NCI-H2196 (cell line): ENCODE measurements around the gene SEMA3F.

Source experiments
- DNase-seq: peaks from one replicate; lab custom pipeline; 2025; ENCODE audit not compliant: unreplicated experiment; lab: John Stamatoyannopoulos, UW

SEMA3F gene

GRCh38 chr3:50155491-50155878, 361 bp downstream of the SEMA3F start:
- DNase-seq: no peak

DNA sequence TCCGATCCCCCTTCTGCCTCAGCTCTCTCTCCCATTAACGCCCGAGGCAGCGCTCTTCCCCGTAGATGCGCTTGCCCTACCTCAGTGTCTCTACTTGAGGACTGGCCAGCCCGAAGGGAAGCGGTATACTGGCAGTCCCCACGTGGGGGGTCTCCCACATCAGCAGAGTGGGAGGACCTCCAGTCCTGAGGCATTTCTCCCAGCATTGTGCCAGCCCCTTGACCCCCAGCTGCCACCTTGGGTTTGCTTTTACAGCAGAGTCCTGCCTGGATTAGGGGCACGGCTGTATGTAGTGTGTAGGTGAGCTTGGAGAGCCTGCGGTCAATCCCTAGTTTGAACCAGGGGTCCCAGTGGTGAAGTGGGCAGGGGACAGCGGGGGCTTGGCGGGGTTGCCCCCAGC, 767 bp downstream of the SEMA3F start:
- DNase-seq: no peak

DNA sequence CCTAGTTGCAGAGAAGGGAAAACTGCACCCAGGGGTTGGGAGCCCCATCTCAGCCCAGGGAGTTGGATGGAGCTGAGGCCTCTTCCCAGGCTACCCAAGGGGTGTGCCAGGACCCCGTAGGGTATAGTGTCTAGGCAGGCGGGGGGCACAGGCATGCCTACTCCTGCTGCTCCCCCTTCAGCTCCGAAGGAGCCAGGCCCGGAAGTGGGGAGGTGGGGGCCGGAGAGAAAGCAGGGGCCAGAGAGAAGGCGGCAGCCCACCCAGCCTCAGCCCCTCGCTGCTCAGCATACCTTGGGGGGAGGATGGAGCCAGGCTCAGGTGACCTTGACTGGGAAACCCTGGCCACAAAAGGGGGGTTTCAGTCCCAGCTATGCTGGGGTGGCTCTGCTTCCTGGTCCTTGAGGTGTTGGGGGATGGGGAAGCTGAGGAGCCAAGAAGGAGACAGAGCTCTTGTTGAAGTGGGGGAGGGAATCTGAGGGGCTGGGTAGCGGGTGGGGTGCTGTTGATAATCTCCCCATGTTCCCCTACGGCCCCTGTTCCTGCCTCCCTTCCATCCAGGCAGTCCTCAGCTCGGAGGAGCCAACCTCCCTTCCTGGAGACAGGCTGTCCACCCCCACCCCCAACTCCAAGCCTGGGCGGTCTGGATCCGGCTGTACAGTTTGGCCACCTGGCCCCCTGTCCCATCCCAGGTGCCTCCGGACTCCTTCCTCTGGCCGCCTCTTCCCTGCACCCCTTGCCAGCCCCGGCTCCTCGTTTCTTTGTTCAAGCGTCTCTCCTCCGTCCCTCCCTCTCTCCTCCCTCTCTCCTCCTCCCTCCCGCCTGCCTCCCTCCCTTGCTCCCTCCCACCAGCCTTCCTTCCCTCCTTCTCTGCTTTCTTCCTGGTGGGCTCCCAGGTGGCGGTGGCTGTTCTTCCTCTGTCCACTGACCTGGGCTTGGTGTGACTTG, 1.7 kb downstream of the SEMA3F start:
- no peak for DNase-seq

DNA sequence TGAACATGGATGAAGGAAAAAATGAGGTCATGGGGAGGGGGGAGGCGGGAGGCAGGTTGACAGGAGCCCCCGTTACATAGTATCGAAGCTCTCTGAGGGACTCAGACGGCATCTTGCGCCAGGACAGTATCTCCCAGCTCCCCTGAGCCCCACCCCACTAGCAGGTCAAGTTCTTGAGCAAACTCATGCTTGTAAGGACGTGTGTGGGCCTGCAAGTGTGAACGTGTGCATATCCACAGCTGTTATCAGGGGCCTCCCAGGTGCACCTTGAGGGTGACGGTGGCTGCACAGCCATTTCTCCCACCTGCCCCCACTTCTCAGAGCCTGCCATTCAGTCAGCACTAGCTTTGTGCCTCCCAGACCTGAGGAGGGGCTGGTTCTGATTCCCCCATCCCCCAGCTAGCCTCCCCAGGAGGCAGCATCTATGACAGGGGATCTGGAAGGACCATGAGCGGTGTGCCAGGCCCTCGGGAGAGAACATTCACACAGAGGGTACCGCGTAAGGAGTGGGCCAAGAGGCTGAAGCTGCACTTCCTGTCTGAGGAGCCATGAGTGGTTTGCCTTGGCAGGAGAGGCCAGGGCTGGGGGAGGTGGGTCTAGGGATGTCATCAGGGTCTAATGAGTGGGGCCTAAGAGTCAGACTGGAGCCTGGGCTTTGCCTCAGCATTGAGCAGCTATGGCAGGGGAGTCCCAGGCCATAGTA, 2.9 kb downstream of the SEMA3F start:
- DNase-seq: no peak

DNA sequence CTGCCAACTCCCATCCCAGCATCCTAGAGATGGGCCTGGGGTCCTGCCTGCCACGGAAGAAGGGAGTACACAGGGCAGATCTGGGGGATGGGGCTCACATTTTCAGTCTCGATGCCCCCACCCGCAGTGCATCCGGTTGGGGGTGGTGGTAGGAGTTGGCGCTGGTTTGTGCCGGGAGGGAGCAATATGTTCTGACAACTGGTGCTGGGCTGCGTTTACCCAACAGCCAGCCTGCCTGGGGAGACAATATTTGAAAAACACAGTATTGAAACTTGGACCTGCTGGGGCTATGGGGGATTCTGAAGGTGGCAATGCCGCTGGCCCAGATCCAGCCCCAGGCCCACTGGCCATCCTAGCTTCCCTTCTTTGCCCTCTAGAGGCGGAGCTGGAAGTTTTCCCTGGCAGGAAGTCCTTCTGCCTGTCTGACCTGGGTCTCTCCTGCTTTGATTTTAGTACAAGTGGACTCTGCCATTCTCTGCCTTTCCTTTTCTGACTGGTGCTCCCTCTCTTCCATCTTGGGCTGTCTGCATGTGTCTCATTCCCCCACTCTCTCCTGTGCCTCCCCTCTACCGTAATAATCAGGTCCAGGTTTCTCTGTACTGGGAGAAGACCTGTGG, 3.5 kb downstream of the SEMA3F start:
- no peak for DNase-seq

- no peak for DNase-seq
These were observed 5.4 kb downstream of the SEMA3F start for GRCh38 chr3:50160561-50160983.

DNA sequence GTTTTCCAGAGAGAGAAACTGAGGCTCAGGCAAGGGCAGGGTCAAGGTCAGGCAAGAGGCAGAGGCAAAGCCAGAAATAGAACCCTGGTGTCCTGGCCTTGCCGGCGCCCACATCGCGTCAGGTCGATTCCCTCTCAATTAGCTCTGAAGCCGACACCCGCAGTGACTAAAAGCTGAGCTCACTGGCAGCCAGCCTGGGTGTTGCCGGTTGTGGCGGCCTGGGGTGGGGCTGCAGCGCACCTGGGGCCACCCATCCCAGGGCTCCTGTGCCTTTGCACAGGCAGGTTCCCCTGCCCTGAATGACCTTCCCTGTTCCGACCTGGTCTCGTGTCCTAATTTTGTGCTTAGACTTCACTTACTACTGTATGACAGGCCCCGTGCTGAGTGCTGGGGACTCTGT, 6.2 kb downstream of the SEMA3F start:
- no peak for DNase-seq

GRCh38 chr3:50162034-50162883, 7.1 kb downstream of the SEMA3F start:
- no peak for DNase-seq

- DNase-seq: peak; percentile 6
These were observed 8.7 kb downstream of the SEMA3F start for GRCh38 chr3:50163572-50164455.

DNA sequence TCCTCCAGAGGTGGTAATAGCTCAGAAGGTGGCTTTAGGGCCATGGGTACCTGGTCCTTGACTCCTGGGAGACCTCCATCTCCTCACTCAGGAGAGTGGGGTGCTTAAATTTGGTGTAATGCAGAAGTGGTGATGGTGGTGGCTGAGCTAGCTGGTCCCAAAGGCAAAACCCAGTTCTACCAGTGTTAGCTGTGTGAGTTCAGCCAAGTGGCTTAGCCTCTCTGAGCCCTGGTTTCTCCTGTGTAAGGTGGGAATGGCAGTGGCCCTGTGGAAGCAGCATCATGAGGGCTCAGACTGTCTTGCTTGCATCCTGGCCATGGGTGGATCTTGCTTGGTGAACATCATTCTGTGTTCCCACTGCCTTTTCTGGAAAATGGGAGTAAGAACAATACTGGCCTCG, 9.4 kb downstream of the SEMA3F start:
- no peak for DNase-seq

DNA sequence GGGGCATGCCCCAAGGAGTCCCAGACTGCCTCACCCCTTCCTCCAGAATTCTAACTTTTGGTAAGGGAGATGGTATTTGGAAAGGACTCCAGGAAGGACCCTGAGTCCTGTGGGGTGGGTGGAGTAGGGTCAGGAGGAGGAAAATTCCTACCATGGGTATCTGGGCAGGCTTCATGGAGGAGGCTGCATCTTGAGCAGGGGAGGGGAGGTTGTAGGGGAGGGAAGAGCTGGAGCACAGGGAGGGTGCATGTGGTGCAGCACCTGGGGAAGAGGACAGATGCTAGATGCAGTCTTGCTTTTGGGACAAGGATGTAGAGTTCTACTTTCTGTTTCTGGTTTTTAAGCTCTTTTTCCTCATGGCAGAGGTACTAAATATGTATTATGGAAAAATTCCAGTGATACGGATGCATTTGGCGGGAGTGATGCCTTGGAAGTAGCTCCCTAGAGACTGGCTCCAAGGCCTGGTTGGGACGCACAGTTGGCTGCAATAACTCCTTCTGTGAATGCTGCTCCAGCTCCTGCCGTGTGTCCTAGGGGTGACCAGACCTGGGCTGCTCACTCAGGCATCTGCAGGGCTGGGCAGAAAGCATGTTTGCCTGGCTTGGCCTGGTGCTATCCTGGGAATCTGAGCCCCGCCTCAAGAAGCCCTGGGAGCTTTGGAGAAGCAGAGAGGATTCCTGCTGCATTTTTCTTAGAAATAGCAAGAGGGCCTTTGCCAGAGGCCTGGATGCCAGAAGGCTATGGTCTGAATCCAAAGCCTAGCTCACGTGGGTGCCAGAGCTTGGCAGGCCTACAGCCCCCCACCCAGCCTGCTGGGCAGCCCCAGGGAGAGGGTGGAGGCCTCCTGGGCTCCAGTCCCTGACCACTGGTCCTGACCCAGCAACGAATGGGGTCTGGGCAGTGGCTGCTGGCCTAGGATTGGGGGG, 10.1 kb downstream of the SEMA3F start:
- no peak for DNase-seq

GRCh38 chr3:50165910-50166538, 10.9 kb downstream of the SEMA3F start:
- DNase-seq: no peak

DNA sequence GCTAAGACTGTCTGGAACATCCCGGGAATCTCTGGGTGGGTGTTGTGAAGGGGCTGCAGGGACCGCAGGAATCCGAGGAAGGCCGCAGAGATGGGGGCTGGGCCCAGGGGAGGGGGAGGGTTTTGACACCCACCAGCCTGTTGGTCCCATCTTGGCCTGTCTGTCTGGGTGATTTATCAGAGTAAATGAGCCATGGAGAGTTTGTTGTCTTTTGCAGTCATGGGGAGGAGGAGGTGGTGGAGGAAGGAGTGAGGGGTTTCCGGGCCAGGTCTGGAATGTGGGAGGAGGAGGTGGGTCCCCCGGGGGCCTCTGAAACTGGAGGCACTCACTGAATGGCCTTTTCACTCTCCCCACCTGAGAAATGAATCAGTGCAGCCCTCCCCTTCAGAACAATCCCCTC, 11.5 kb downstream of the SEMA3F start:
- DNase-seq: no peak

DNA sequence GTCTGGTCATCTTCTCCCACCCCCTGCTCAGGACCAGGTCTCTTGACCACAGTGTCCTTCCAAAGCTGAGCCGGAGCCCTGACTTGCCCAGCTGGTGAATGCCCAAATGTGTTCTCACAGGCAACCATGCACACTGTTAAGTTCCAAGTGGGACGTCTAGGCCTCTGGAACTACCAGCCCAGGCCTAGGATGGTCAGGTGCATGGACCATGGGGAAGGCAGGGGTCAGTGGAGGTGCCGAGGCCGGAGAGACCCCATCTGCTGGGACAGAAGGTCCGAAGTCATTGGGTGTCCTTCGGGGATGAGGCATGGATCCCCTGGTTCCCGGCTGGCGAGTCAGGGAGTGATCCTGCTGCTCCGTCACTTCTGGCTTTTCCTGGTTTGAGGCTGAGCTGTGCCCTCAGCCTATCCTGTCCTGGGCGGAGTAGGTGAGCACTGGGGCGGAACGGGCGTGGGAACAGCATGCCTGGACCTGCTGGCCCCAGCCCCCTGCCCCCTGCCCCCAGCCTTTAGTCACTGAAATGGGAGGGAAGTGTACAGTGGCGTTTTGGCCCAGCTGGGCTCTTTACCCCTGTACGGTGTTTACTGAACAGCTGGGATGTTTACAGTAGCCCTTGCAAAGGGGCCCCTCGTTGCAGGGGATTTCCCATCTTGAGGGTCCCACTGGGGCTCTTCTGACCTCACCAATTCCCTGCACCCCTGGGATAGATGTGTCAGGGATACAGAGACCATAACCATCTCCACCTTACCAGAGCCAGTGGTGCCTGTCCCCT, 12.1 kb downstream of the SEMA3F start:
- DNase-seq: no peak

DNA sequence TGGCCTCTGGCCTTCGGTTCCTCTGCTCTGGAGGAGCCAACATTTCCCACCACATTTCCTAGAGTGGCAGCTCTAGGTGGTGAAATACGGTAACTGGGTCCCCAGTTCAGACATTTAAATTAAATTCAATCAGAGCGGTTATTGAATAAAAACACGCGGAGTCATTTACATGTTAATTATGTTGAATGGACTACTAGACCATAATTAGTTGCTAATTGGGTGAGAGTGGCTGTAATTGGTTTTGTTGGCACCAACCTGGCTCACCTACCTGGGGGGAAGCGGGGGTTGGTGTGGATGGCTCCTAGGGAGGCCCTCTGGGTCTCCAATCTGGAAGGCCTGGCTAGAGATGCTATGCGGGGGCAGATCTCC, 12.7 kb downstream of the SEMA3F start:
- DNase-seq: no peak

- no peak for DNase-seq
These were observed 13.3 kb downstream of the SEMA3F start for GRCh38 chr3:50168388-50168787.

DNA sequence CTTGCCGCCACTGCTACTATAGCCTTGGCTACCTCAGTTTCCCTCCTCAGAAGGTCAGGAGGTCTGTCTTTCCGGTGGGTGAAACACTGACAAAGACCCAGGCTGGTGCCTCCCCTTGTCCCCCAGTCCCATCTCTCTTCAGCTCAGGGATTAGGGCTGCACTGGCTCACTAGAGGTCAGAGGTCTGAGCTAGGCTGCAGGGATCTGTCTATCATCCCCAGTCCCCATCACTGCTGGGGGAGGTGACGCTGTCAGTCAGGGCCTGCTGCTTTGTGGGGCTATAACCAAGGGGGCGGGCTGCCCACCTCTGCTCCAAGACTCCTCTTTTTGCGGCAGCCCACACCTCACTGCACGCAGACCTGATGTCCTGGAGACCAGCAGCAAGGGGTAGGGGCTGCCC, 13.7 kb downstream of the SEMA3F start:
- no peak for DNase-seq
